ENCODE data around the gene CNGA2. TPM values are rescaled to one million over a fixed set of nuclear protein-coding genes. Genes with fewer than 3 reads are reported as not detected.

The CNGA2 gene
- total RNA-seq, 1 experiment from 2014 or later = not detected

GRCh38 chrX:151789179-151789800 lies 54.7 kb downstream of the CNGA2 start:
- DNase-seq (ENCODE audit: low spot score) = no peak
- in situ Hi-C loops (cut with HindIII; ENCODE audit: low sequenced_read_pairs) = no loop called here

DNA sequence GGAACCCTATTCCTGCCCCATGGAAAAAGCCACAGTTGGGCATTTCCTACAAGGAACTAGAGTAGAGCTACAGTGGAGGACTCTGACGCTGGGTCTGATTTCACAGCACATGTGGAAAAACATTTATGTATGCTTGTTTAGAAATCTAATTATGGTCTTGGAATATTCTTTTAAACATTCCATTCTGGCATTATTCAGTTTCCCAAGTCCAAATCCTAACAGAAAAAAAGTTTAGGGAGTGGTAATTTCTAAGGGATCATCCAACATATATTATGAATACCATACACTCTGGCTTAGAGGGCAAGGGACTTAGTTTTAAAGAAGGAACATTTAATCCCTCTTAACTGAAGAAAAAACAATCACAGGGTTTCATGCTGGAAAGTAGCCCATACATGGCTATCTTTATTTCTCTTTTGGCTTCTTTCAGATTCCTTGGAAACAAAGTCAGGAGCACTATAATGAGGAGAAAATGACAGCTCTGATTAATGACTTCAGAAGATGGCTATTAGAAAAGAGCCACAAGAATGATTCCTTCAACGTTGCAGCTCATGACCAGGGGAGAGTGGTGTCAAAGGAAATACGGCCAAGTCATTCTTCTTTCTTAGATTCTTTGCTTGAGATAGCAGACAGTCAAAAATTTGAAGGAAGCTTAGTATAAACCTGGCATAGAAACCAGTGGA lies 56.1 kb downstream of the CNGA2 start:
- DNase-seq (ENCODE audit: low spot score) = no peak
- in situ Hi-C loops (cut with HindIII; ENCODE audit: low sequenced_read_pairs) = no loop called here

- DNase-seq (ENCODE audit: low spot score) = no peak
- in situ Hi-C loops (cut with HindIII; ENCODE audit: low sequenced_read_pairs) = no loop called here
Measured at GRCh38 chrX:151791961-151792360, 57.4 kb downstream of the CNGA2 start.

DNA sequence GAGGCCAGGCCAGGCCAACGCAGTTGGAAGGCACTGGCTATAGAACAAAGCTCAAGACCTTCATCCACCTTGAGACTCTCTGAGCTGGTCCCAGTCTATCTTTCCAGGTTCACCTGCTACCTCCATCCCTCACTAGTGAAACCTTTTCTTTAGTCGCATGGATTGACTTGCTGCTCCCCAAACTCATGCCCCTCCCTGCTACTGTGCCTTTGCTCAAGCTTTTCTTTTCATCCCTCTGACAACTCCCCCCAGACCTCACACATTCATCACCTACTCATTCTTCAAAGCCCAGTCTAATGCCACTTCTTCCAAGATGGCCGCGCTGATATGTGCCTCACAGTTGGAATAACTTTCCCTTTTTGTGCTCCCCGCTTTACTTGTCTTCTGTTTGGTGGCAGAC lies 58.0 kb downstream of the CNGA2 start:
- DNase-seq (ENCODE audit: low spot score) = no peak
- in situ Hi-C loops (cut with HindIII; ENCODE audit: low sequenced_read_pairs) = no loop called here

DNA sequence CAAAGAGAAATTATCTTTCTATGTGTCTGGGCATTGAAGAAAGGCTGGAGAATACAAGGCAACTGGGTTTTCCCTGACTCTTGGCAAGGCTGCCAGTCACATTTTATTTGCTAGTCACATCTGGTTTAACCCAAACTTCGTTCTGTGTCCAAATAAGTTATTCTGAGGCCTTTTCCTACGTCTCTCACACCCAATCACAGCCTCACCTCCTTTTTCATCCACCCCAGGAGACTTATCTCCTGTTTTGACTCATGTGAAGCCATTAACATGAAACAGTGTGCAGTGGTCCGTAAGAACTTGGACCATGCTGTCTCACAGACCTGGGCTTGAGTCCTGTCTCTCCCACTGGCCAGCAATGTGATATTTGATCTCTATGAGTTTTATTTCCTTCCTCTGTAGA lies 59.3 kb downstream of the CNGA2 start:
- in situ Hi-C loops (cut with HindIII; ENCODE audit: low sequenced_read_pairs) = no loop called here

More for the DNA sequence above, 59.3 kb downstream of the CNGA2 start:
- no peak for DNase-seq (ENCODE audit: low spot score)

Other genes with a start within 250 kb of the CNGA2 start
- not detected in 2 replicates for gene PASD1, start 171.1 kb upstream of the CNGA2 start, total RNA-seq (2014; rRNA removed; shearing (Covaris generic))
- gene PRRG3, start 39.3 kb upstream of the CNGA2 start, total RNA-seq (2014; rRNA removed; shearing (Covaris generic)) = not detected in 2 replicates
- not detected in 2 replicates for gene FATE1, start 18.7 kb upstream of the CNGA2 start, total RNA-seq (2014; rRNA removed; shearing (Covaris generic))
- not detected in 2 replicates for gene MAGEA4, start 178.1 kb downstream of the CNGA2 start, total RNA-seq (2014; rRNA removed; shearing (Covaris generic))
- gene GABRE, start 239.9 kb downstream of the CNGA2 start, total RNA-seq (2014; rRNA removed; shearing (Covaris generic)) = not detected in 2 replicates

All from G401 (cell line).